Islet of Langerhans (tissue), 1 donor: ENCODE measurements around the gene OSM.

Experiments used
- FAIRE-seq: peaks from one replicate; lab custom pipeline; 2011; peaks lifted over from hg19 to GRCh38; lab: Jason Lieb, UNC

Gene OSM

DNA sequence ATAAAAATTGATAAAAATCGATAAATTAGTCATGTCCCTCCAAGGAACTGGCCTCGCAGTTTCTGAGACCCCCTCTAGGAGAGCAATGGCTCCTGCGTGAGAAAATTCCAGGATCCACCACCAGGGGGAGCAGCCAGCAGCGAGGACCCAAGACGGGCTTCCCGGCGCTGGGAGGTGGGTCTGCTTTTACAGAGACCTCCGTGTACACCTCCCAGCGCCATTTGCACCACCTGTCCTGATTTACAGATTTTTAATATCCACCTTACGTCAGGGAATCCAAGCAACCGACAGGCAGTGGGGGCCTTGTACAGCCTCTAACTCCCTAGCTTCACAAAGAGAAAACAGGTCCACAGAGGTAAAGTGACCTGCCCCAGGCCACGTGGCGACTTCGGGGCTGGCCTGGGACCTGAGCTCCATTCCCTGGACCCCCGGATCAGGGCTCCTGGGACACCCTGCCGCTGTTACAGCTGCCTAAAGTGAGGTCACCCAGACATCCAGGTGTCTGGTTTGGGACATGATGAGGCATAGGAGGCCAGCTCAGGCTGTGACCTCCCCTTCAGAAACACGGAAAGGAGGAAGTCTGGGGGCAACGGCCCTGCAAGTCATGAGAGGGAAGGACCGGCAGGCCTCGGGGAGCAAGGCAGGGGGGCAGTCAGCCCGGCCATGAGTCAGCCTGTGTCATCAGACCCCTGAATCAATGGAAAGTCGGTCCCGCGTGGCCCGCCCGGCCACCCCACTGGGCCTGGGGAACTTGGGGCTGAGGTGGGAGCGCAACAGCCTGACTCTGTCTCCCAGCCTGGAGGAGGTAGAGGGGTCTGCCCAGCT lies 3.5 kb downstream of the OSM start:
- no peak for FAIRE-seq

DNA sequence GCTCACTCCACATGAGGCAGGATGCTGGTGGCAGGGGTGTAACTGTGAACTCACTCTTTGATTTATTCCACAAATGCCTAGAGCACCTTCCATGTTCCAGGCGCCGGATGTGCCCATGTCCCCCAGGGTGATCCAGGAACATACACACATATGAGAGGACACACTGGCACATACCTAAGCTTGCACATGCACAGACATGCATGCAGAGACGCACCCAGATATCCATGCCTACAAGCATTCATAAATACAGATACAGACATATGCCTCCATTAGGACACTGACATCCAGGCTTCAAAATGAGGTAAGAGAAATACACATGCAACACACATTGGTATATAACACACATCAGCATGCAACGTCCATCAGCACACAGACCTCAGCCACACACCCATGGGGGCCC lies 4.5 kb downstream of the OSM start:
- FAIRE-seq: no peak

DNA sequence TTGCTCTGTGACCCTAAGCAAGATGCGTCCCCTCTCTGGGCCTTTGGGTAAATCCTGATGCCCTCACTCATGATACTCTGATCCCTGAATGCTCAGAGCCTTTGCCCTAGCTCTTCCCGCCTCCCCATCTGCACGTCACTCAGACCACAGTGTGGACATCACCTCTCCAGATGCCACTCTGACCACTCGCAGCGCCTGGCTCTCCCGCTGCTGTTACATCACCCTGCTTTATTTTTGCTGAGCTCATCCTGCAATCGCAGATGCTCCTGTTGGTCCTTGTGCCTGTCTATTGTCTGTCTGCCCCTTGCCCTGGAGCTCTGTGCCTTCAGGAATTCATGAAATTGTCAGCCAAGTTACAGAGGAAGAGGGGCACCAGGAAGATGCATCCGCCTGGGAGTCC lies 5.5 kb downstream of the OSM start:
- no peak for FAIRE-seq

DNA sequence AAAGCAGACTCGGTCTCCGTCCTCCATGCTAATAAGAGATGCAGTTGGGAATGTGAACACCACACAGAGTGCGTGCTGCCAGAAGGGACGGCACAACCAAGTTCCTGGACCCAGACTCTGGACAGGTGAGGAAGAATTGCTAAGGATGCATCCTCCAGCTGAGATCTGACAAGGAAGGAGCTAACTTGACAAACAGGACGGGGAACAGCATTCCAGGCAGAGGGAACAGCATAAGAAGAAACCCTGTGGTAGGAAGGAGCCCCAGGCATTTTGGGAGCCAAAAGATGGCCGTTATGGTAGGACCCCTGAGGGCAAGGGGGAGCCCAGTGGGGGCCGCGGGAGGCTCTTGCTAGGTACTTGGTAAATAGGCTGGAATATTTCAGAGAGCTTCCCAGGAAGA lies 6.0 kb downstream of the OSM start:
- no peak for FAIRE-seq

DNA sequence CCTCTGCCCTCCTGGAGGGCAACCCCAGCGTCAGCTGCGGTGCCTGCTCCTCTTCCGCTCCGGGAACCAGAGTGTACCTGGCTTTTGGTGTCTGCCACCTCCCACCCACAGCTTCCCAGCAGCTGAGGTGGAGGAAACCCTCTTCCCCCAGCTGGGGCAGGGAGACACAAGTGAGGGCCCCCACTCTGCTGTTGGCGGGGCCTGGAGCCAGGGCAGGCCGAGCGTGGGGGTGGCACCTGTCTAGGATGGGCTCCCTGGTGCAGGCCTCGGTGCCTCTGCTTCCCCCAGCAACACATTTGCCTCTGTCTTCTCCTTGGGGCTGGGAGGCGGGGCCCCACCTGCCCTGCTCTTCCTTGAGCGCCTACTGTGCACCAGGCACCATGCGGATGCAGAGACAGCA lies 6.4 kb downstream of the OSM start:
- FAIRE-seq: no peak

DNA sequence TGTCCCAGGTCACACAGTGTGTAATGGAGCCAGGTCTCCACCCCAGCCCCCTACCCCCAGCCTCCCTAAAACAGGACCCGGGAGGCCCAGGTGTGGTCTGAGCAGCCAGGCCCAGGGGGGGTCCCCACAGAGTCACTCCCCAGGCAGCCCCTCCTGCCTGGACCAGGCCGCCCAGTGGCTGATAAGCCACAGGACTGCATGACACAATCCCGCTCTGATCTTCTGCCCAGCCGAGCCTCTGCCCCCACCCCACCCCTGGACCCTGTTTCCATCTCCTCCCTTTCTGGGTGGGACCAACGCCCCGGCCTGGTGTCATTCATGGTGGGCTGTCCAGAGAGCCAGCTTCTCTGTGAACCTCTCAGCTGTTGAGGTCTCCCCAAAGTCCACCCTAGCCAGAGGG lies 12.3 kb downstream of the OSM start:
- FAIRE-seq: no peak

DNA sequence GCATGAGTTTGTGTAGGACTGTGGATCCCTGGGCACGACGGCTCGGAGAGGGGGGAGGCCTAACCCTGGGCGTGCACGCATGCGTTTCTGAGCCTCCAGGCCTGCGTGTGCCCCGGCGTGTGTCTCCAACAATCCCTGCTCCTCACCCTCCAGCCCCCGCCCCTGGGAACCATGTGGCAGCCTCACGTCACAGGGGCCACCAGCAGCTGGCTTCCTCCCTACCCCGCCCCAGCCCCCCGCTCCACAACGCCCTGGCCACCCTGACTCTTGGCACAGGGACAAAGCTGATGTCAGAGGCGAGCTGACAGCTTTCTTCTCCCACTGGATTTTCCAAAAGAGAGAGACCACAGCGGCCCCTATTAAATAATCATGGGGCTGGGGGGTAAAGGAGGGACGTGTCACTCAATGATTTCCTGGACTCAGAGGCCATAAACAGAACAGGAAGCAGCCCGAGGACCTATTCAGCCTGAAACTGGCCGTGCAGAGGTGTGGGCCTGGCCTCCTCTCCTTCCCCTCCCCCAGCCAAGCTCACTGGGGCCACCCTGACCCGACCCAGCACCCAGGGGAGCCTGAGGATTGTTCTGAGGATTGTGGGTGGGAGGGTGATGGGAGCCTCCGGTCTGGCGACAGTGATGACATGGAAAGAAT lies 13.3 kb downstream of the OSM start:
- no peak for FAIRE-seq

DNA sequence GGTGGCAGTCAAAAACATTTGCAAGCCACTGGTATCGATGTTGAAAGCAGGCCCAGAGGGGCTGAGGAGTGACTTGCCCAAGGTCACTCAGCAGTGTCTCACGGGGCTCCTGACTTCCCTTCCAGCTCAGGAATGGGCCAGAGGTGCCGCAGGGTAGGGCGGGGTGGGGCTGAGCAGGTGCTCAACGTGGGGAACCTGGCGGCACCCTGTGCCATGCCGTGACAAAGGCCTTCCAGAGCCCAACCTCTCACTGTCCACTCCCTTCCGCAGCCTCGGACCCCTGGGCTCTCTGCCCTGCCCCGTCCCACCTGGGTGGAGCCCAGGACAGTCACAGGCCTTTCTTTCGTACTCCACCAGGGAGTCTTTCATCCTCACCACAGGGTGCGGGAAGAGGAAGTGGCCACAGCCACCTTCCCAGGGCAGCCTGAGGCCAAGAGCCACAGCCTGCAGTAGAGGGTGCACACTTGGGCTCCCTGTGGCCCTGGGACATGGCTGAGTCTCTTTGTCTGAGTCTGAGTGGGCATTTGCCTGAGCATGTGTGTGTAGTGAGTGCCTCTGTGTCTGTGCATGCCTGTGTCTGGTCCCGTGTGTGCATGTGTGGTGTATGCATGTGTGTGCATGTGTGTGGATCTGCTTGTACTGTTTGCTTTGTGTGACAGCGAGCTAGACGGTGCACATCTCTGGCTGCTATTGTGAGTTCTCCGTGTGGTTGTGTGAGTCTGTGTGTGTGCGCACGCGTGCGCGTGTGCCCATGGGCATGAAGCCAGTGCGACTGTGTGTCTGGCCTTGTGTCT lies 14.0 kb downstream of the OSM start:
- no peak for FAIRE-seq

DNA sequence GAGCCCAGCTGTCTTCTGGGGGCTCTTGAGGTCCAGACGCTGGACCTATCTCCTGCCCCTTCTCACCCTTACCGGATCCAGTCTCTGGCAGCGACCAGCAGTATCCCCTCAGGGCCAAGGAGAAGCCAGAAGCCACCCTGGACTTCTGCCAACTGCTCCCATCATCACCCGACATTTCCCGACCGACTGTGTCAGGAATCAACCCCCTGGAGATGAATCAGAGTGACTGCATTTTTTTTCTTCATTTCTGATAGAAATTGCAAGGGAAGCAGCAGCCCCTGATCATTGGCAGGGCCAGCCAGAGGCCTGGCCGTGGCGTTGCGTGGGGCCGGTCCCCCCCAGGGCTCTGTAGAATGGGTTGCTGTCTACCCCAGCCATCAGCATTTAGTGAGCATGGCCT lies 14.9 kb downstream of the OSM start:
- FAIRE-seq: no peak

DNA sequence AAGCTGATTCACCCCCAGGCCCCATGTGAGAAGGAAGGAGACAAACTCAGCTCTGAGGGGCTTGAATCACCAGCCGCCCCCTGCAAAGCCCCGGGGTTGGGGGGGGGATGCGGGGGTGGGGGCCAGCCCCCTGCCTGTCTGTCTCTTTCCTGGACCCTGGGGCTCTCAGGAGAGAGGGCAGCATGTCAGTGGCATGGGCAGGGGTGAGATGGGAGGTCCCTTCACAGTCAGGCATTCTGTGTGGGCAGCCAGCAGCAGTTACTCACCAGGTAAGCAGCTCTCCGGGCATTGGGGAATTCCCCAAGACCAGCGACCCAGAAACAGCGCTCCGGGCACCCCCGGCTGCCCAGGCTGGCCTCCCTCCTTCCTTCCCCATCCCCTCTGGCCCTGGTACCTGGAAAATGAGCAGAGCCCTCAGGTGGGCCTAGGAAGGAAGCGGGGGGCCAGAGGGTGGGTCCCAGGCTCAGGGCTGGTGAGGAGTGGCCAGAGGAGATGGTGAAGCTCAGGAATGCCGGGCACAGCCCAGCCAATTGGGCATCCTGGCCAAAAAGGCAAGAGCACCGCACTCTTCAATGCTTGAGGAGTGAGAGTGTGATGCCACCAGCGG lies 15.9 kb downstream of the OSM start:
- no peak for FAIRE-seq

DNA sequence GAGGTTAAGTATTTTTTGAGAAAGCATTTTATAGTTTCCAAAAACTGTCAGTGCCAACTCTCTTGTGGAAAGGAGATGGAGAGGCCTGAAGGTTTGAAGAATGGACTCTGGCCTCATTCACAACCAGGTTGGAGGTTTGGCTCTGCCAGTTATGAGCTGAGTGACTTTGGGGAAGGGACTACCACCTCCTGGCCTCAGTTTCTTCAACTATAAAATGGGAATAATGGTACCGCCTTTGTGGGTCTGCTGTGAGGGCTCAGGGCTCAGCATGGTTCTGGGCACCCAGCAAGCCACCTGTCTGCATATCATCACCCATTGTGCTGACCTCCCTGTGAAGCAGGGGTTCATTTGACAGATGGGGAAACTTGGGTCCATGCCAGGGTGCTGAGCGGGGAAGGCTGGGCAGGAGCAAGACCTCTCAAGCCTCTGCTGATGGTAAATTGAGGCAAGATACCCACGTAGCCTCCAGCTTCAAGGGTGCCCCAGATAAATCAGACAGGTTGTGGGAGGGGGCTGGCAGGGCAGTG lies 16.5 kb downstream of the OSM start:
- no peak for FAIRE-seq

DNA sequence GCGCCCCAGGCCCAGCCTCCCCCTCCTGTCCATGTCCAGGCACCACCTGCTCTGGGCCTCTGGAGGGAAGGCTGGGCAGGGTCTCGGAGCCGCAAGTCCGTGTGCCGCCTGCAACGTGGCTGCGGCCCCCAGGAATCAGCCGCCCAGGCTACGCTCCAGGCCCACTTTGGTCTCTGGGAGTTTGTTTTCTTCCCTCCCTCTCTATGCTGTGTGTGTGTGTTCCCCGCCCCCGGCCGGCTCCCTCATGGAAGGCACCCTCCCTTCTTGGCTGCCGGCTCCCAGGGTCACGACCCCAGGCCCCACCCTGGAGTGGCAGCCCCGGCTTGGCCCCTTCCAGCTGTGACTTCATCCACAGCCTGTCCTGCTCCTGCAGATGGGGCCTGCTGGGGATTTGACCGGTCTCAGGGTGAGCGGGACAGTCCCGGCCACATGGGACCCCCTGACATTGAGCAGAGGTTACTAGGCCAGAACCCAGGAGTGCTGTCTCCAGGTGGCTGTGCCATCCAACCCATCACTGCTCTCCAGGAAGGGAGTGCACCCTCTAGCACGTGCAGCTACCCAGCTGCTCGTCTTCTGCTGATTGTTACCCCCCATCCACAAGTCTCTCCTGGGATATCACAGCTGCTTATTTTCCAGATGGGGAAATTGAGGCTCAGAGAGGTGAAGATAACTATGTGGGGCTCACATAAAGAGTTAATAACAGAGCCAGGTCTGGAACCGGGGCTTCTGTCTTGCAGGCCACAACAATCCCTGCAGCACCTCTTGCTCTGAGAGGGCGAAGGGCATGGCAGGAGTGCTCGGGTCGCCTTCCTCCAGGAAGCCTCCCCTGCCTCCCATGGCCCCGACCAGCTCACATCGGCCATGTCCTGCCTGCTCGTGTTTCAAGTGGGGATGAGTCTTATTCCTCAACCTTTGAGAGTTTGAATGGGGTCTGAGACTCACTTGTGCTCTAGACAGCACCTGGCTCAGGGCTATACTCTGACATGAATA lies 17.3 kb downstream of the OSM start:
- no peak for FAIRE-seq

DNA sequence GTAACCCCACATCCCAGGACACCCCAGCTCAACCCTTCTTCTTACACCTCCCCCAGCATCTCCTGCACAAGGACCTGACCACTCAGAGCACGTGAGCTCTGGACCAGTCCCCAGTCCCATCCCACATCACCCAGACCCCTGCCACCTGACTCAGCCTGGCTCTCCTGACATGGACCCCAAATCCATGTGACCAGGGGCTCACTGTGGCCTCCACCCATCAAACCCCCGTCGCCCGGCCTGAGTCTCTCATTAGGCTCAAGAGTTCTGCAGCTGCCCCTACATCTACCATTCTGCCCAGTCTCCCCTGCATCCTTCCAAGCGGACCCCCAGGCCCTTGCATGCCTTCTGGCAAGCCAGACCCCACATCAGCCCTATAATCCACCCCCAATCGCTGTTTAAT lies 18.2 kb downstream of the OSM start:
- no peak for FAIRE-seq

DNA sequence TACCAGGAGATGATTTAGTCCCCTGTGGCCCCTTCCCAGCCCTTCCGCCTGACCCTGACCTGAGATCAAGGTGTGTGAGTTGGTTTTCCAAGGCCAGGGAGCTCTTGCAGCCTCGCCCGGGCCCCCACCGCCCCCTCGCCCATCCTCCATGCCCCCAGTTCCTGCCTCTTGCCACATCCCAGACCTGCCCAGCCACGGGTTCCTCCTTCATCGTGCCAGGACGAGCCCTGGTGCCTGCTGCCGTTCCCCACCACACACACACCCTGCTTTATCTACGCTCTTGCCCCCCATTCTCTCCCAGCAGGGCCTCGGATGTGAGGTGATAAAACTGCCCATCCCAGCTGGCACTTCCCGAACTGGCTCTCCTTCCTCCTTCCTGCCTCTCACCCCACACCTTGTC lies 18.7 kb downstream of the OSM start:
- FAIRE-seq: no peak

DNA sequence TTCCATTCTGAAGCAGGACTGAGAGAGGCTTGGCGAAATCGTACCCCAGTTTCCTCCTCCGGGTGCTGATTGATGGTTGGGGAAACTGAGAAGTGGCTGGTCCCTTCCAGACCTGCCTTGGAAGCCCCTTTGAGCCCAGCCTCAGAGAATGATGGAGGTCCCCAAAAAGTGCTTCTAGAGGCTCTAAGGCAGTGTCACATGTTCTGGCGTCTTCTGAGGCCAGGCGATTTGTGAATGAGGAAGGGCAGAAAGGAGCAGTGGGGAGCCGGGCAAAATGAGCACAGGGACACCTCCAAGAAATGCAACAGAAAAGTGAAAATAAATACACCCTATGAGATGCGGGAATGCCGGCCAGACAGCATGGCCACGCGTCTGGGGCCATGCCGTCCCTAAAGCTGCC lies 19.1 kb downstream of the OSM start:
- FAIRE-seq: no peak

DNA sequence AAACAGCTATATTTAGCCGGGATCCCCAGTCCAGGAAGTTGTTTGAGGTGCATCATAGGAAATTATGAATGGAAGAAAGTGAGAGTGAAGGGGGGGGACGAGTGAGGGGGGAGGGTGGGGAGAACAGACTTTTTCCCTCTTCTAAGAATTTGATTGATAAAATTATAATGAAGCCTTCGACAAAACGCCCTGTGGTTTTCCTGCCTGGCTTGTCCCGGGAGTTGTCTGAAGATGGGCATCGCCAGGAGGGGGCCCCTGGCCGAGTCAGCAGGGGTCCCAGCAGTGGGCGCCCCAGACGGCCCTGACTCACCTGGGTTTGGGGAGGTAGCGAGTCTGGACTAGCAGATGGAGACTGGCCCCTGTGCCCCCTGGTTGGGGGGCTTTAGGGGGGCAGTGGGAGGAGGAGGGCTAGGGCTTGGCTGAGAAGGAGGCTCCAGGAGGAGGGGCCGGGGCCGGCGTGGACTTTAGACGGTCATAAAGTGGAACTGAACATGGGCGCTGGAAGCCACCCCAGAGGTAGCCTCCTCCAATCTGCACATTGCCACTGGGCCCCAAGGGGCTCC lies 19.8 kb downstream of the OSM start:
- no peak for FAIRE-seq

DNA sequence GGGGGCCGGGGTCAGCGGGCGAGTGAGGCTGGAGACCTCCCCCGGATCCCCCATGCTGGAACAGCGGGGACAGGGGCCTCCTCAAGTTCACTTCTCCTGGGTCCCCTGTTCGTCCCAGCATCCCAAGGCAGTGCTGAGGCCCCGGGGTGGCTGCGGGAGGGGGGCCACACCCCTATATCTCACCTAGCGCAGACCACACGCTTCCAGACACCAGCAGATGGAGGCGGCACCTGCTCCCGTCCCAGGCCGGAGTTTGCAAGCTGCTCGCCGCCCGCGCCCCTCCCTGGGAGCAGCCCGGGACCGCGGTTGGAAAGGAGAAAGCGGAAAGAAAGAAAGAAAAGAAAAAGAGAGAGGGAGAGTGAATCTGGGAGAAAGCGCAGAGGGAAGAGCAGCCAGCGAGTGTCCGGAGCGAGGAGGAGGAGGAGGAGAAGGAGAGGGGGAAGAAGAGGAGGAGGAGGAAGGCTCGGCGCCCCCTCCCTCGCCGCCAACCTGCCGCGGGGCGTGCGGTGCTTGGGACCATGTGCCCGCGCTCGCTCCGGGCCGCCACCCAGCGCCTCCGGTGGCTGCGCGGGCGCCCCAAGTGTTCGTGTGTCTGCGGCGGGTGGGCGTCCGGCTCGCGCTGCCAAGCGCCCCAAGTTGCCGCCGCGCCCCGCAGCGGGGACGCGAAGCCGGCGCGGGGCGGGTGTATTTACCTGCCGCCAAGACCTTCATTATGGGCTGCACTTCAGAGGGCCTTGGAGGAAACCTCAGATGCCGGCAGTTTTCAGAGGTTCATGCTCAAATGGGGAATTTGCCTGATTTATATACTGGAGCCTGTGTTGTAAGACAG lies 20.5 kb downstream of the OSM start, which contains the start of gene LIF:
Gene LIF, minus strand, starts transcription at position 775 of the 829 bp plus-strand sequence. Its CDS starts 64 bp downstream, at position 711.
- FAIRE-seq: no peak

DNA sequence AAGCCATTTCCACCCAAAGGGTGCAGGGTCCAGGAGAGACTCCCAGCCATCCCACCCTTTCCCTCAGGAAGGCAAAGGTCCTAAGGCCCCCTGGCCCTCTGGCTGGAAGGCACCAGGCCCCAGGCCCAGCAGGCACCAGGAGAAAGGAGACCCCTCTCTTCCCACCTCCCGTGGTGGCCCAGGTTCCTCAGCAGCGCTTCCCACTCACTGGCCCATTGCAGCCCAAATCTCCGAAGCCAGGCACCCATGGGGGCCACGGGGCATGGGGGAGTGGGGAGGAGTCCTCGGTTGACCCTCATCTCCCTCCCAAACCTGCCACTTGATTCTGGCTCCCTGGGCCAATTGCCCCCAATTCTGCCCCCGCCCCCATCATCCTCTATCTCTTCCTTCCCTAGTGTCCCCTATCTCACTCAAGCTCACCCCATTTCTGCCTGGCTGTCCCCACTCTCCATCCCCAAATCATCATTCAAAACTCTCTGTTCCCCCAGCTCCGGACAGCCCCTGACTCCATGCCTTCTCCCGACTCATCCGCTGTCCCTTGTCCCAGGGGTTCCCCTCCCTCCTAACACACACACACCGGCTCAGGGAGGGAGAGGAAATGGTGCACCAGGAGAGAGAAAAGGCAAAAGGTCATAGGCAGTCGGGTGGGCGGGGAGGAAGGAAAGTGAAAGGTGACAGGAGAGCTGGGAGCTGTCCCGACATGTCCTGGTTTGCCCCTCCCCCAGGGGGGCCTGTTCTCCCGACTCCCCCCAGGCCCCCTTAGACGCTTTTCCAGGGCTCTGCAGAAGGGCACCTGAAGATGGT lies 21.3 kb downstream of the OSM start:
- no peak for FAIRE-seq

DNA sequence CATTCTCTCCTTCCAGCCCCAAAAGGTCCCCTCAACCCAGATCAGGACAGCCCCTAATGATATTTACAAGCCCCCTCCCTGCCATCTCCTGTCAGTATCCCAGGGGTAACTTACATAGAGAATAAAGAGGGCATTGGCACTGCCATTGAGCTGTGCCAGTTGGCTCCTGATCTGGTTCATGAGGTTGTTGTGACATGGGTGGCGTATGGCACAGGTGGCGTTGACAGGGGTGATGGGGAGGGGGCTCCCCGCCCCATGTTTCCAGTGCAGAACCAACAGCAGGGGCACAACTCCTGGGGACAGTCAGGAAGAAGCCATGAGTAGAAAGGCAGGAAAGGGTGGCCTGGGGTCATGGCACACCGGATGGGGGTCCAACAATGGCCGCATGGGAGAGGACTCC lies 22.0 kb downstream of the OSM start:
- FAIRE-seq: no peak
